GM21619 (cell line): ENCODE results near the gene TMEM119.

ENCODE experiments used
- ATAC-seq: cut with Tn5 transposase; IDR thresholded peaks from one replicate; pipeline ENCODE4 v1.9.1; 2021; ENCODE audit not compliant: unreplicated experiment

Gene TMEM119

GRCh38 chr12:108597559-108598471 is at the start of gene TMEM119:
Gene TMEM119 (minus strand): TSS chr12:108598084. CDS start chr12:108592383, 5,701 bp downstream.
- no peak for ATAC-seq

- no peak for ATAC-seq
These were observed 49.0 kb upstream of the TMEM119 start for GRCh38 chr12:108646600-108647579.

DNA sequence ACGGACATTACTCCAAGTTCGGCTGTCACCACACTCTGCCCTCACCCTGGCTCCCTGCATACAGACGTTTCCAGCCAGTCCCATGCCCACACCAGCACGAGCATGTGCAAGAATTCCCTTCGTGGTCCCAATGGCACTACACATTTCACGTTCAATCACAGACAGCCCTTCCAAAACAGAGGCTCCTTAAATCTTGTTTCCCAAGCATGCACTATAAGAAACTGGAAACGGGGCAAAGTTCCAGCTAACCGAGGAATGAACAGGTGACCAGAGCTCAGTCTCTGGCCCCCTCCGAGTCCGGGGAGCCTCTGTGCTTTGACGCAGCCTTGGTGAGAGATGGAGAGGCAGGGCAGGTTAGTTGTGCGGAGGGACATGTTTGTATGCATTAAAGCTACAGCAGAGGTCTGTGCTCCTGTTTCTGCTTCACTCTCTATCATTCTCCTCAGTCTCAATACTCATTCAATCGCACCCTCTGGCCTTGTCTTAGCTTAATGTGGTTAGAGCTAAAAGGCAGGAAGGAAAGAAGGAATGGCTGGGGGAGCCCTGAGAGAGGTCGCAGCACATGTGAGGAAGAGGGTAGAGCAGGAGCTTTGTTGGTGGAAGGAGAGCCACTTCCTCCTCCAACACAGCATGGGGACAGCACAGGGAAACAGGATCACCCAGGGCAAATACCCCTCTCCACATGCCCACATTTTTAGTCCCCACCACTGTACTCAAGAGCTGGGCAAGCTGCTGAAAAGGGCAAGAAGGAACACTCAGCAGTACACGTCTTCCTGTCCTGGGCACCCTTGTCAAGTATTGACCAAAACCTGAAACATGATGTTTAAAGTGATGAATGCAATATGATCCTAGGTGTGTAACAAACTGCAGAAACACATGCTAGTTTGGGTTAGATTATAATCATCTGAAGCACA is 48.1 kb upstream of the TMEM119 start:
- no peak for ATAC-seq

DNA sequence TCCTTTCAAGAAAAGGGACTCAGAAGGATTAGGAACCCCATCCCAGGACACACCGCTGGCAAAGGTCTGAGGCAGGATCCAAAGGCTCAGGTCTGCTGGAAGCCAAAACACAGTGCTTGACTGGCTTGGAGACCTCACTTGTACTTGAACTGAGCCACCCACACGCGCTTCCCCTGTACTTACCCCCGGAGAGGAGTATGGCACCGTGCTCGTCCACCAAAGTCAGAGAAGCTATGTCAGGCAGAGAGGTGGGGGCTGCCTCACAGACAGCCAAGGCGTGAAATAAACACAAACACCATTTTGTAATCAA is 46.9 kb upstream of the TMEM119 start:
- ATAC-seq: no peak

DNA sequence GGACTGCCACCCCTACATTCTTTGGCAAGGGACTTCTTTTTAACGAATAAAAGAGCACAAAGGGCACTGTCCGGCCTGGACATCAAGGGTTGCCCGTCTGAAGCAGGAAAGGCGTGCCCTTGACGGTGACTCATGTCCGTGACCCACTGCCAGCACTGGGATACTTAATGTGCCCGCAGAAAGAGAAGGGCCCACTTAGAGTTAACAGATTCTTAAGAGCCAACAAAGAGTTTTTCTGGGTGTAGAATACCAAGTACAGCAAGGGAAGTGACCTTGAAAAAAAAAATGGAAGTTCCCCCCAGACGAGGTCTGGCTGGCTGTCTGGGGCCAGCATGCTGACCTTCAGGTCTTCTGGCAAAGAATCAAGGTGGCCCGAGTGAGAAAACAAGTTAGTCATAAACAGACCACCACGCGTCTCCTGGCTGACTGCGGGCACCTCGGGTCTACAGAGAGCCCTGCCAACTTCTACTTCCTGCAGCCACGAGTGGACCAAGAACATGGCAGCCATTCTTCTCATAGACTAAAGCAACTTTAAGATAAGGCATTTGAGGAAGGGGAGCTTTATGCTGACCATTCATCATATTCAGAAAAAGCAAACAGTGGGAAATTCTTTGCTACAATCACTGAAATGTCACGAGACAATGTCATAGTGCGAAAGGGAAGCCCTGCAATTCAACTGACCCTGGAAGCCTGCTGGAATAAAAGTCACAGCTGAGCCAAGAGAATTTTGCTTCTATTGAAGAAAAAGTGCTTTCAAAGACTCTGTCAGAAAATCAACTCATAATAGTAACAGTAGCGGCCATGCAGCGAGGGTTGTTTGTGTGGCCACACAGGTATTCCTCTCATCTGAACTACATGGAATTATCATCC is 46.3 kb upstream of the TMEM119 start:
- ATAC-seq: no peak

GRCh38 chr12:108642899-108643654 is 45.2 kb upstream of the TMEM119 start:
- ATAC-seq: no peak

- ATAC-seq: no peak
These were observed 44.5 kb upstream of the TMEM119 start for GRCh38 chr12:108642269-108642870.

- ATAC-seq: no peak
These were observed 43.8 kb upstream of the TMEM119 start for GRCh38 chr12:108641446-108642268.

DNA sequence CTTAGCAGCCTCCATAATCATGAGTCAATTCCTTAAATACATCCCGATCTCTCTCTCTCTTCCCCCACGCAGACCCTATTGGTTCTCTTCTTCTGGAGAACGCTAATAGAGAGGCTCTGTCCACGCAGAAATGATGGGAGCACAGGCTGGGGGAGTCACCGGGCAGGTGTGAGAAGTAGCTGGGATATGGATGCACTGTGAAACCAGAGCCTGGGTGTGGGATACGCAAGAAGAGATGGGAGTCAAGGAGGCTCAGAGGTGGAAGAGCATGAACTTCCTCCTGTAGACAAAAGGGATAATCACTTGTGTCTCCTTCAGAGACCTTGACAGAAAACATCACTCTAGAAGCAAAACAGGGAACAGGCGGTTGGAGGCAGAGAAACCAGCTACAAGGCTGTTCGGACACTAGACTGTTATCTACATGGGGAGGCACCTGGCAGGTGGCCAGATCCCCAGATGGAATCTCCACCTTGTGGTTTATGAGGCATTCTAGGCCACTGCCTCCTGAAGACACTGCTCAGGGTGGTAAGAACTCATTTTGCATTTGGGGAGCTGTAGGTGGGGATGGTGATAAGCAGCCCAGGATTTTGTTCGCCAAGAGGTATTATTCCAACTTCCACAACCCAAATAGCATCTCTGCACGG is 43.0 kb upstream of the TMEM119 start:
- no peak for ATAC-seq

DNA sequence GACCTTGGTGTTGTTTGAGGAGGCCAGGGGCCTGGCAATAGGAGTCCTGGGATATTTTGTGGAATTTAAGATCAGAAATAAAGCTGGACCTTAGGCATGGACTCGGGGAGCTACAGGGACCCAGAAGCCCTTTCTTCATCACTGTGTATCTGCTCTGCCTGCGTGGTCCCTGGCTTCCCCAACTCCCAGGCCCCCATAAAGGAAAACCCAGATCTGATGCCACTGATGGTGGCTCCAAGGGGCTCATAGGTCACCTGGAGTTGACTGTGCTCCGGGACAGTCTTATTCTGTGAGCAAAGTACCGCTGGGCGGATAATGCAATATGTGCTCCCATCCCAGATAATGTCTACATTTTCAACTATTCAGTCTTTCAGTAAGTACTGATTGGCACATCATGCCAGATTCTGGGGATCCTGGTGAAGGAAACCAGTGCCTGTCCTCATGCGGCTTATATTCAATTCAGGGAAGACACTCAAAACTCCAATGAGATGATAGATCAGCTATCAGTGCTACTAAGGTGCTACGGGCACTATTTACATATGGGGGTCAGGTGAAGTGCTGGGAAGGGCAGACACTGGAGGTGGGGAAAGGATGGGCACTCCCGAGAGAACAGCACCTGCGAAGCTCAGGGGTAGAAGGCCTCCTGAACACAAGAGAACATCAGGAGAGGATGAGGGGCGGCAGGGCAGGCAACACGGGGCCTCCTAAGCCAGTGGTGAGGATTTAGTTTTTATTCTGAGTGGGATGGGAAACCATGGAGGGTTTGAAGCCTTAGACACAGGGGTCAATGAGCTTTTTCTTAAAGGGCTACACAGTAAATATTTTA is 41.3 kb upstream of the TMEM119 start:
- ATAC-seq: no peak

DNA sequence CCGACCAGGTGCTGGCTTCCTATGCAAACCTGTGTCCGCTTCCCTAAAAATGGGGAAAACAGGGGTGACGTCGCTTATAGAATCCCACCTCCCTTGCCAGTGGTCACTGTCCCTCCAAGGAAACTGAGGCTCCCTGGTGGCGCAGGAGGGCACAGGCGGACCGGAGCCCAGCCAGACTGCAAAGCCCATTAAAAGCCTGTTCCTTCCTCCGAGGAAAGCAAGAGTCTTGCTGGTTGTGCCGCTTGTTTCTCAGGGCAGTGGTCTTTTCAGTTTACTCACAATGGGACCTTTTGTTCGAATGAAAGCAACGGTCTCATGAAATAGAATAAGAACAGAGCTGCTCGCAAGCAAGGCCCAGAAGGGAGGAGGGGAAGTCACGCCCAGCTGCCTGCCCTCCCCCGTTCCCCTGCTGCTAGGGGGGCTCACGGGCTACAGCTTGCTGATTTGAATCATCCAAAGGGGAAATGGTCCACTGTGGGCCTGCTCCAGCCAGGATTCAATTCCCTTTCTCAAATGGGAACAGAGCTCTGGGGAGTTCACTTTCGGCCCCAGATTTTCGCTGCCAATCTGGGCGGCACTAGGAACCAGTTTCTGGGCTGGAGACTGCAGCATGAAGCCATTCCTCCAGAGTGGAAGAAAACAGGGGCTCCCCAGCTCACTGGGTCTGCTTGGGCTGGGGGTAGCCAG is 40.4 kb upstream of the TMEM119 start:
- no peak for ATAC-seq

DNA sequence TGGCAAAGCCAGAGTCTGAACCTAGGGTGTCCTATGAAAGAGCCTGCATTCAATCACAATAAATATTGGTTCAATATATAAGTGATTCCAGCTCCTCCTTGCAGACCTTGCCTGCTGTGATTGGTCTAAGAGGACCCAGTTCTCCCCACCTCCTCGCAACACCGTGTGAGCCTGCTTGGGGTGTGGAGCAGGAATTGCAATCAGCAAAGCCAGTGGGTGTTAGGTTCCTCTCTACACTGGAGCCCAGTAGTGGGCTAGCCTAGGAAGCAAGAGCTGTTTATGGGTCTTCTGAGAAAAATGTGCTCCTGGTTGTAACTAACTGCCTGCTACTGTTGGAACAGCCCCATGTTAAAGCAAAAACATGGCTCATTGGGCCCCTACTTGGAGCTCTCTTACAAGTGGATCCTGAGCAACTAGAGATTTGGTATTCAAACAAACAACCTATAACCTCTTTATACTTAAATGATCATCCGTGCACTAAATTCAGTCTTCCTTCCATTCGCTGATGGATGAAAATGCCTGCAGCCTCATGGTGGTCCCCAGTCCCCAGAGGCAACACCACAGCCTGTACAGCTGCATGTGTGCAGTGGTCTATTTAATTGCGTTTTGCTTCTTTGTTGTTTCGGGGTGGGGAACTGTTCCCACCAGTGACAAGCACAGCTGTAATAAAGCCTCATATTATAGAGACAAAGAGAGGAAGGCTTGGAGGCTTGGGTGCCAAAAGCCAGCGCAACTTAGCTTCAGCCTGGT is 39.5 kb upstream of the TMEM119 start:
- no peak for ATAC-seq

GRCh38 chr12:108635997-108636808 is 38.3 kb upstream of the TMEM119 start:
- ATAC-seq: no peak
